Mammary epithelial cell (primary cell): ENCODE data around the gene WDR72.

ENCODE experiments used
- CTCF ChIP-seq, 2 donors: IDR thresholded peaks in 1 of 2; conservative IDR thresholded peaks in 1 of 2; 2 replicates each; pipeline ENCODE4 v1.5.1; 2011 to 2012; ENCODE audit warnings: inconsistent platforms in 2 of 2, low read length in 2 of 2, mild to moderate bottlenecking in 2 of 2, control low read depth in 1 of 2, low read depth in 1 of 2; ENCODE audit not compliant: insufficient read depth in 1 of 2; ENCODE audit errors: extremely low read depth in 1 of 2
- EZH2 ChIP-seq: IDR thresholded peaks from 2 replicates; pipeline ENCODE4 v1.6.1; 2012; ENCODE audit warnings: low read length, inconsistent platforms, borderline replicate concordance

- TF ChIP-seq CTCF (conservative IDR thresholded peaks at IDR 0.05 in 1 of 2, IDR thresholded peaks at IDR 0.05 in 1 of 2; ENCODE audit: extremely low read depth in 1 of 2, insufficient read depth in 1 of 2, low read depth in 1 of 2, low read length in 2 of 2), result no peak
- TF ChIP-seq EZH2, result no peak
Observed at GRCh38 chr15:53681056-53681455, 78.4 kb downstream of the WDR72 start.
